Measurements from ENCODE around the gene RANBP17.

Gene RANBP17

DNA sequence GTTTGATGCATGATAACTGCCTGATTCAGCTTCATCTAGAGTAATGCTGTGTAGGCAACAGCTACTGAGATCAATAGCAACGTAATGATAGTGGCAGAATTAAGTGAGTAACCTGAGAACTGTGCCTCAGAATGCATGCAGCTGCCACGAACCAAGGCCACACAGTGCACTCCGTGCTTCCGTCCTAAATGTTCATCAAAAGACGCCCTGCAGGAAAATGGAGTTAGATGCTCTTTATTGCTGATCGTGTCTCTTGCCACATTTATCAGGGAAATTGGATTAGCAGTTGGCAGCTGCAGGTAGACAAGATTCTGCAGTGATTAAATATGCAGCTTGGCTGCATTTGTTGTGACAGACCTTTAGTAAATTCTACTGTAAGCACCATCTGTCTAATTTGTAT lies 339.5 kb downstream of the RANBP17 start:
- no peaks in the 10 kb centered on the region for H3K9me2 ChIP-seq (replicated peaks; ENCODE audit: control insufficient read depth, low read length)
- peaks cover 26% of the 10 kb centered on the region for H3K27me3 ChIP-seq (ENCODE audit: control insufficient read depth, low read length)
- no peaks in the 10 kb centered on the region for H3K4me1 ChIP-seq (ENCODE audit: control insufficient read depth, low read length)
- no peaks in the 10 kb centered on the region for H3K36me3 ChIP-seq (ENCODE audit: control insufficient read depth, low read length)
- H3K27ac ChIP-seq (ENCODE audit: low read depth, low read length), result no peak overlapping the region
- no peak overlapping the region for H3K4me2 ChIP-seq (ENCODE audit: low read length)
- H3K9me3 ChIP-seq (ENCODE audit: control insufficient read depth, insufficient read depth, low read length), result no peaks in the 10 kb centered on the region
- H3K4me3 ChIP-seq (ENCODE audit: low read length), result no peak overlapping the region
- no peaks in the 10 kb centered on the region for H3K79me2 ChIP-seq (ENCODE audit: control insufficient read depth, low read length)
- no peaks in the 10 kb centered on the region for H3F3A ChIP-seq (ENCODE audit: control insufficient read depth, insufficient read depth)
- H4K20me1 ChIP-seq (ENCODE audit: control insufficient read depth, insufficient read depth, low read depth, low read length), result no peaks in the 10 kb centered on the region
- TF ChIP-seq EZH2phosphoT487 (IDR thresholded peaks at IDR 0.05; ENCODE audit: borderline replicate concordance, low read length) (no peak), CTCF (IDR thresholded peaks at IDR 0.05; ENCODE audit: low read depth, low read length, poor library complexity, severe bottlenecking) (no peak)

DNA sequence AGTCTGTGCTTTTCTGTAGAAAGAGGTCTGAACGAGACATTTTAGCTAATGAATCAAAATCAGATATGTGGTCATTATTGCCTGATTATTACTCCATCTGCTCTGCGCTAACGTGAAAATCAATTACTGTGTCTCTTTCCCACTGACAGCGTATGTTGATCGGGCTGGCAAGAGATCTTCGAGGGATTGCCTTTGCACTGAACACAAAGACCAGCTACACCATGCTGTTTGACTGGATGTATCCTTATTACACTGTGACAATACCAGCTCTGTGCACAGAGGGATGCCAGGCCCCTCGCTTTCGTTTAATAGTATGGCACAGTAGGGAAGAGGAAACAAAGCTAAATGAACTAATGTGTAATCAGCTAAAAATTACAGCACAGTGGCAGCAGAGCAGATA lies 343.6 kb downstream of the RANBP17 start:
- no peaks in the 10 kb centered on the region for H3K9me3 ChIP-seq (ENCODE audit: control insufficient read depth, insufficient read depth, low read length)
- H3K4me2 ChIP-seq (ENCODE audit: low read length), result no peak overlapping the region
- H3K4me1 ChIP-seq (ENCODE audit: control insufficient read depth, low read length), result no peaks in the 10 kb centered on the region
- H3F3A ChIP-seq (ENCODE audit: control insufficient read depth, insufficient read depth), result no peaks in the 10 kb centered on the region
- no peaks in the 10 kb centered on the region for H4K20me1 ChIP-seq (ENCODE audit: control insufficient read depth, insufficient read depth, low read depth, low read length)
- no peaks in the 10 kb centered on the region for H3K36me3 ChIP-seq (ENCODE audit: control insufficient read depth, low read length)
- H3K27me3 ChIP-seq (ENCODE audit: control insufficient read depth, low read length), result peaks cover 26% of the 10 kb centered on the region
- H3K27ac ChIP-seq (ENCODE audit: low read depth, low read length), result no peak overlapping the region
- TF ChIP-seq EZH2phosphoT487 (IDR thresholded peaks at IDR 0.05; ENCODE audit: borderline replicate concordance, low read length), result no peak
- no peak for TF ChIP-seq CTCF (IDR thresholded peaks at IDR 0.05; ENCODE audit: low read depth, low read length, poor library complexity, severe bottlenecking)
- H3K79me2 ChIP-seq (ENCODE audit: control insufficient read depth, low read length), result no peaks in the 10 kb centered on the region
- no peaks in the 10 kb centered on the region for H3K9me2 ChIP-seq (replicated peaks; ENCODE audit: control insufficient read depth, low read length)
- H3K4me3 ChIP-seq (ENCODE audit: low read length), result no peak overlapping the region

GRCh38 chr5:171207256-171207847 lies 345.5 kb downstream of the RANBP17 start:
- no peak overlapping the region for H3K4me3 ChIP-seq (ENCODE audit: low read length)
- no peak overlapping the region for H3K4me2 ChIP-seq (ENCODE audit: low read length)
- H3K79me2 ChIP-seq (ENCODE audit: control insufficient read depth, low read length), result no peaks in the 10 kb centered on the region
- H4K20me1 ChIP-seq (ENCODE audit: control insufficient read depth, insufficient read depth, low read depth, low read length), result no peaks in the 10 kb centered on the region
- no peak overlapping the region for H3K27ac ChIP-seq (ENCODE audit: low read depth, low read length)
- H3K4me1 ChIP-seq (ENCODE audit: control insufficient read depth, low read length), result no peaks in the 10 kb centered on the region
- no peaks in the 10 kb centered on the region for H3F3A ChIP-seq (ENCODE audit: control insufficient read depth, insufficient read depth)
- no peaks in the 10 kb centered on the region for H3K9me2 ChIP-seq (replicated peaks; ENCODE audit: control insufficient read depth, low read length)
- H3K36me3 ChIP-seq (ENCODE audit: control insufficient read depth, low read length), result no peaks in the 10 kb centered on the region
- TF ChIP-seq CTCF (IDR thresholded peaks at IDR 0.05; ENCODE audit: low read depth, low read length, poor library complexity, severe bottlenecking) (peak; percentile 68), EZH2phosphoT487 (IDR thresholded peaks at IDR 0.05; ENCODE audit: borderline replicate concordance, low read length) (no peak)
- H3K27me3 ChIP-seq (ENCODE audit: control insufficient read depth, low read length), result peaks cover 19% of the 10 kb centered on the region
- H3K9me3 ChIP-seq (ENCODE audit: control insufficient read depth, insufficient read depth, low read length), result no peaks in the 10 kb centered on the region

Measured in DOHH2 (cell line).